ENCODE measurements around the gene CCDC197.

Gene CCDC197

DNA sequence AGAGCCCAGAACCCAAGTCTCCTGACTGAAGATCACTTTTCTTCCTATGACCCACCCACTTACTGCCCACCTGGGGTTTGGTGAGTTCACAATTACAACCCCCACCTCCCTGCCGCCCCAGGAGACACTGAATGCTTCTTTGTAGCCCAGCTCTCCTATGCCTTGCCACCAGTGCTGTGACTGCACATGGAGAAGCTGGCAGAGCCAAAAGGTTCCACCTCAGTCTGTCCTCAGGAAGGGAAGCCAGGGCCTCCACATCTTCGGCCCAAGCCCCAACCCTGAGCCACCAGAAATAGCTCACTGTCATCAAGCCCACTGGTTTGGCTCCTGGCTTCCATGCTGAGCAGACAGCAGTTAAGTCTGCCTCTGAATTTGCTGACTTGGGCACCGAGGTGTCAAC, 54.7 kb downstream of the CCDC197 start:
- H3K4me3 ChIP-seq (ENCODE audit: low read length) = no peak overlapping the region

DNA sequence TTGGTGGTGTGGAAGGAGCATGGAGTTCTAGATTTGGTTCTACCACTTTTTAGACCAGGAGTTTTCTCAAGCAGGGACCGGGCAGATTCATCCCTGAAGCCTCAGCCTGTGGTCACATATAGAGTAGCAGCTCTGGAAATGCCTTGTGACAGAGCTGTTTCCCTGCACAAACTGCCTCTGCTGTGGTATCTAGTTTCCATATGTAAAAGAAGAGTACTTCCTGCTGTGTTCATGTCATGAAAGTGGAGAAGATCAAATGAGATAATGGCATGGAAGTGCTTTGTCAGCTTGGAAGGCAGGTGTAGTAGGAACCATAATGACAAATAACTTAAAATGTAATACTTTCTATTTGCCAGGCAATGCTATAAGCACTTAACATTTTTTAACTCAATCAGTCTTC, 55.1 kb downstream of the CCDC197 start:
- TF ChIP-seq, protein P1, sequence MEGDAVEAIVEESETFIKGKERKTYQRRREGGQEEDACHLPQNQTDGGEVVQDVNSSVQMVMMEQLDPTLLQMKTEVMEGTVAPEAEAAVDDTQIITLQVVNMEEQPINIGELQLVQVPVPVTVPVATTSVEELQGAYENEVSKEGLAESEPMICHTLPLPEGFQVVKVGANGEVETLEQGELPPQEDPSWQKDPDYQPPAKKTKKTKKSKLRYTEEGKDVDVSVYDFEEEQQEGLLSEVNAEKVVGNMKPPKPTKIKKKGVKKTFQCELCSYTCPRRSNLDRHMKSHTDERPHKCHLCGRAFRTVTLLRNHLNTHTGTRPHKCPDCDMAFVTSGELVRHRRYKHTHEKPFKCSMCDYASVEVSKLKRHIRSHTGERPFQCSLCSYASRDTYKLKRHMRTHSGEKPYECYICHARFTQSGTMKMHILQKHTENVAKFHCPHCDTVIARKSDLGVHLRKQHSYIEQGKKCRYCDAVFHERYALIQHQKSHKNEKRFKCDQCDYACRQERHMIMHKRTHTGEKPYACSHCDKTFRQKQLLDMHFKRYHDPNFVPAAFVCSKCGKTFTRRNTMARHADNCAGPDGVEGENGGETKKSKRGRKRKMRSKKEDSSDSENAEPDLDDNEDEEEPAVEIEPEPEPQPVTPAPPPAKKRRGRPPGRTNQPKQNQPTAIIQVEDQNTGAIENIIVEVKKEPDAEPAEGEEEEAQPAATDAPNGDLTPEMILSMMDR (conservative IDR thresholded peaks at IDR 0.05; ENCODE audit: low read length) = no peak
- no peak for DNase-seq (ENCODE audit: low read depth)
- H3K4me3 ChIP-seq (ENCODE audit: low read length) = no peak overlapping the region

More for the DNA sequence above, 54.7 kb downstream of the CCDC197 start:
- DNase-seq (ENCODE audit: low read depth) = no peak
- TF ChIP-seq, protein P1 (conservative IDR thresholded peaks at IDR 0.05; ENCODE audit: low read length) = no peak

DNA sequence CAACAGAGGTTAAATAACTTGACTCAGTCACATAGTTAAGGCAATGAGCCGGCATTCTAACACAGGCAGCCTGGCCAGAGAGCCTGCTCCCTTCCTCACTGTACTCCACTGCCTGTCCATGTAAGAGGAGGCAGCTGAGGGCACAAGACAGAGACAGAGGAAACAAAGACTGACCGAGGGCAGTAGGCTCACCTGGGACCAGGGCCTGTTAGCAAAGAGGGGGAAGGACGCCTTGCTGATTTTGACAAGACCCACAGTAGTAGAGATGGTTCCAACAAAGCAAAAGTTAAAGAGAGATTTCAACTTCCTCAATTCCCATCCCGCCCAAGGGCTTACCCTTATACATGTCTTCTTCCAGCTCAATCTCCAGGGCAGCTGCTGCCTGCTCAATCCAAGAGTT, 55.6 kb downstream of the CCDC197 start:
- TF ChIP-seq, protein P1 (conservative IDR thresholded peaks at IDR 0.05; ENCODE audit: low read length) = no peak
- no peak for DNase-seq (ENCODE audit: low read depth)
- no peak overlapping the region for H3K4me3 ChIP-seq (ENCODE audit: low read length)

DNA sequence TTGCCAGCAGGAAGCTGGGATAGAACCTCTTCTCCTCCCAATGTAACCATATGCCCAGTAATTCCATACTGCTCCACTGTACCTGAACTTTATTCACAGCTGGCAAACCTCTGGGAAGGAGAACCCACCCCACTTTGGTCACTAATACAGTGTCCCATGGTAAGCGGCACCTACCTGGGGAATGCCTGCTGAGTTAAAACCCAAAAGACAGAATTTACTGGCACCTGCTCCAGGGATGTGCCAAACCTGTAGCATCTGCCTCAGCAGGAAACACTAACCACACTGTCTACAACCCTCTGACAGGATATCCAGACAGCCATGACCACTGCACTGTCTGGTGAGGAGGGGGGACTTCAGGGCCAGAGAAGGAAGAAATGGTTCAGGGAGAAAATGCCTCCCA, 57.3 kb downstream of the CCDC197 start:
- TF ChIP-seq, protein P1 (conservative IDR thresholded peaks at IDR 0.05; ENCODE audit: low read length) = no peak
- no peak for DNase-seq (ENCODE audit: low read depth)
- H3K4me3 ChIP-seq (ENCODE audit: low read length) = no peak overlapping the region

GRCh38 chr14:94054936-94055335, 57.8 kb downstream of the CCDC197 start:
- TF ChIP-seq, protein P1 (conservative IDR thresholded peaks at IDR 0.05; ENCODE audit: low read length) = no peak
- no peak overlapping the region for H3K4me3 ChIP-seq (ENCODE audit: low read length)
- DNase-seq (ENCODE audit: low read depth) = no peak

GRCh38 chr14:94056579-94057308, 59.6 kb downstream of the CCDC197 start:
- no peak for DNase-seq (ENCODE audit: low read depth)
- H3K4me3 ChIP-seq (ENCODE audit: low read length) = no peak overlapping the region
- TF ChIP-seq, protein P1 (conservative IDR thresholded peaks at IDR 0.05; ENCODE audit: low read length) = no peak

- no peak overlapping the region for H3K4me3 ChIP-seq (ENCODE audit: low read length)
These were observed 61.1 kb downstream of the CCDC197 start for GRCh38 chr14:94058128-94058673.

More at GRCh38 chr14:94058128-94058673, 61.1 kb downstream of the CCDC197 start:
- TF ChIP-seq, protein P1 (conservative IDR thresholded peaks at IDR 0.05; ENCODE audit: low read length) = no peak
- peak; percentile 15 for DNase-seq (ENCODE audit: low read depth)

All from AG10803 (cell line).